HepG2 (cell line): ENCODE measurements around the gene FAAP100.

Source experiments
- PCBP2 ChIP-seq: fragments of 200-400 bp; formaldehyde crosslinking; optimal IDR thresholded peaks from 2 replicates; pipeline ENCODE3; 2018; ENCODE audit warnings: low read length, low read depth; ENCODE audit not compliant: poor library complexity, severe bottlenecking
- POLR2A ChIP-seq, 2 experiments: IDR thresholded peaks; 2 replicates each; pipeline ENCODE4 v1.6.1; 2011; ENCODE audit warnings: low read depth in 2 of 2, low read length in 2 of 2, mild to moderate bottlenecking in 1 of 2, moderate library complexity in 1 of 2; ENCODE audit not compliant: insufficient read depth in 1 of 2
- TF ChIP-seq, protein P1 (sequence below): IDR thresholded peaks from 2 replicates; pipeline ENCODE4 v1.6.1; 2012; ENCODE audit warnings: inconsistent platforms
- TF ChIP-seq, protein P2 (sequence below): sonication (generic); IDR thresholded peaks from 2 replicates; pipeline ENCODE4 v1.6.1; 2016; ENCODE audit warnings: low read depth, borderline replicate concordance
- TF ChIP-seq, protein P3 (sequence below): sonication (generic); formaldehyde crosslinking; IDR thresholded peaks from 2 replicates; pipeline ENCODE4 v1.5.0; 2020; ENCODE audit warnings: mild to moderate bottlenecking, missing genetic modification reagents

DNA sequence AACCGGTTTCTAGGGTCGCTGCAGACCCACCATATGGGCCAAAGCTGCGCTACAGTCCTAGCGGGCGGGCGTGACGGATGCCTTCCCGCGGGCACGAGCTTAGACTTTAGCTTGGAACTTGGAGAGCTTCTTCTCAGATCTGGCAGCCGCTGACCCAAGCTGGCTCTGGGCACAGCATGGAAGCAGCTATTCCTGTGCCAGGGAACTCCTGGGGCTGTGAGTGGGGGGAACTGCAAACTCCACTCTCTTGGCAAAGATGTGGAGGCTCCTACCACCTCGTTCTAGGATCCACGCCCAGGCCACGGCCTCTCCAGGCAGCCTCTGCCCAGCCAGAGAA is 8.8 kb downstream of the FAAP100 start:
- TF ChIP-seq, protein P1, sequence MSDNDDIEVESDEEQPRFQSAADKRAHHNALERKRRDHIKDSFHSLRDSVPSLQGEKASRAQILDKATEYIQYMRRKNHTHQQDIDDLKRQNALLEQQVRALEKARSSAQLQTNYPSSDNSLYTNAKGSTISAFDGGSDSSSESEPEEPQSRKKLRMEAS = no peak
- TF ChIP-seq, protein P2, sequence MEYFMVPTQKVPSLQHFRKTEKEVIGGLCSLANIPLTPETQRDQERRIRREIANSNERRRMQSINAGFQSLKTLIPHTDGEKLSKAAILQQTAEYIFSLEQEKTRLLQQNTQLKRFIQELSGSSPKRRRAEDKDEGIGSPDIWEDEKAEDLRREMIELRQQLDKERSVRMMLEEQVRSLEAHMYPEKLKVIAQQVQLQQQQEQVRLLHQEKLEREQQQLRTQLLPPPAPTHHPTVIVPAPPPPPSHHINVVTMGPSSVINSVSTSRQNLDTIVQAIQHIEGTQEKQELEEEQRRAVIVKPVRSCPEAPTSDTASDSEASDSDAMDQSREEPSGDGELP = no peak
- TF ChIP-seq PCBP2 (no peak), POLR2A (IDR thresholded peaks at IDR 0.05; ENCODE audit: insufficient read depth in 1 of 2, low read depth in 2 of 2, low read length in 2 of 2) (0 out of 4 replicates have a peak, but pooled peaks of 1 of the 2 experiments have one; percentile 2)
- TF ChIP-seq, protein P3, sequence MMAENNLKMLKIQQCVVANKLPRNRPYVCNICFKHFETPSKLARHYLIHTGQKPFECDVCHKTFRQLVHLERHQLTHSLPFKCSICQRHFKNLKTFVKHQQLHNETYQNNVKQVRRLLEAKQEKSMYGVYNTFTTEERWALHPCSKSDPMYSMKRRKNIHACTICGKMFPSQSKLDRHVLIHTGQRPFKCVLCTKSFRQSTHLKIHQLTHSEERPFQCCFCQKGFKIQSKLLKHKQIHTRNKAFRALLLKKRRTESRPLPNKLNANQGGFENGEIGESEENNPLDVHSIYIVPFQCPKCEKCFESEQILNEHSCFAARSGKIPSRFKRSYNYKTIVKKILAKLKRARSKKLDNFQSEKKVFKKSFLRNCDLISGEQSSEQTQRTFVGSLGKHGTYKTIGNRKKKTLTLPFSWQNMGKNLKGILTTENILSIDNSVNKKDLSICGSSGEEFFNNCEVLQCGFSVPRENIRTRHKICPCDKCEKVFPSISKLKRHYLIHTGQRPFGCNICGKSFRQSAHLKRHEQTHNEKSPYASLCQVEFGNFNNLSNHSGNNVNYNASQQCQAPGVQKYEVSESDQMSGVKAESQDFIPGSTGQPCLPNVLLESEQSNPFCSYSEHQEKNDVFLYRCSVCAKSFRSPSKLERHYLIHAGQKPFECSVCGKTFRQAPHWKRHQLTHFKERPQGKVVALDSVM (CRISPR knock-in tag) = no peak
